ENCODE measurements around the gene CDYL2. TPM values are rescaled to one million over a fixed set of nuclear protein-coding genes. Genes with fewer than 3 reads are reported as not detected.

The CDYL2 gene
- total and polyA plus RNA-seq, 4 donors = 0.84 to 4.1 (median 2.3) TPM

DNA sequence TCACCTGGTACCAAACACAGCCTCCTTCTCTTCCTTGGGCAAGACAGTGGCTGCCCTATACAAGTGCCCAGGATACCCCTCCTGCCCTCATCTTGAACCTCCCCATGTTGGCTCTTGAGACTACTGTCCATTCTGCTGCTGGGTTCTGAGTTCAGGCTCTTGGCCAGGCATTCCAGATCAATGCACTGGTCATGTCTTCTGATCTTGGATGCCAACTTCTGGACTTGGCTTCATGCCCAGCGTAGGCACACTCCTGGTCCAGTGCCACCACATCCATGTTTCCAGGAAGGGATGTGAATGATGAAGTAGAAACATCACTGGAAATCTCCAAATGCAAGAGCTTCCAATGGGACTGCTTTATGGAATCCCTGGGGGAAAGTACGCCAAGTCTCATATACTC, 212.1 kb downstream of the CDYL2 start:
- Histone ChIP-seq H3K9me3 (ENCODE audit: control insufficient read depth in 4 of 4, low read length in 3 of 4) (no peaks in the 10 kb centered on the region), H3K4me3 (ENCODE audit: low read depth in 1 of 3, low read length in 3 of 3) (no peak overlapping the region), H3K27me3 (ENCODE audit: control insufficient read depth in 4 of 4, insufficient read depth in 4 of 4, low read length in 3 of 4) (no peaks in the 10 kb centered on the region), H3K4me1 (ENCODE audit: control insufficient read depth in 4 of 4, insufficient read depth in 4 of 4, low read length in 3 of 4) (no peaks in the 10 kb centered on the region), H3K9ac (ENCODE audit: low read depth in 1 of 2, low read length in 2 of 2) (no peak overlapping the region), H3K27ac (ENCODE audit: low read depth in 1 of 2, low read length in 2 of 2) (no peak overlapping the region), H3K36me3 (ENCODE audit: control insufficient read depth in 4 of 4, insufficient read depth in 3 of 4, low read depth in 1 of 4, low read length in 3 of 4) (no peaks in the 10 kb centered on the region)
- no peak for DNase-seq (ENCODE audit: low spot score)
- WGBS = 69% methylated on average over 2 of the region's 2 CpGs
- TF ChIP-seq SP1 (IDR thresholded peaks at IDR 0.05) (no peak), RAD21 (IDR thresholded peaks at IDR 0.05) (peak in 1 of 2 donors; percentile 14), HNF4A (conservative IDR thresholded peaks at IDR 0.05) (peak; percentile 13 to 26)

DNA sequence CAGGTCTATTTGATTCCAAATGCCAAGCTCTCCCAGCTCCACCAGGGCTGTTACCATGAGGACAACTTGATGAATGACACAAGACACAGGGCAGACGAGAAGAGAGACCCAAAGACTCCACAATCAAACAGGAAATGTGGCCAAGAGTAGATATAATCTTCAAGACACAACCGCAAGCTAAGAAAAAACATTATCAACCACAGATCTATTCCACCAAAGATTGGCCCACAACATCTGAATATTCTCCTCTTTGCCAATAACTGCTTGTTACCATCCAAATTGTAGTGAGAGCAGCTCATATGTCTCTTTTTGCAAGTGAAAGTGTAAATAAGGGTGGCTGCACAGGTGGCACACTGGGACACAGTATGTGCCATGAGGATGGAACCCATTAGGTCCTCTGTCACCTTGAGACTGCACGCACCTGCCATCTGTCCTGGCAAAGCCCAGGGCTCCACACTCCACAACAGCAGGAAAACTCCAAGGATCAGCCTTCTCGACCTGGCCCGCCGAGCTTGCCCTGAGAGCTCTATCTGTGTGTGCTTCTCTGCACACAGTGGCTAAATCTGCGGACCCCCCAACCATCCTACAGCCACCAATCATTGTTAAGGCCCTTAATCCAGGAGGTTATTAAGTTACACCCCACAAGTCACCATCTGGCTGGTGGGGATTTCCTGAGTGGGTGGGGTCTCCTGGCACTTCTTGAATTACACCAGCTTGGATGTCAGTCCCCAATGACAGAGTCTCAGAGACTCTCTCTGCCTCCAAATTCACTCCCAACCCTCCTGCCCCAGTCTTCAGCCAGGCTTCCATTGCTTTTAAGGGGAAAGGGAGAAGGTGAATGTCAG, 213.1 kb downstream of the CDYL2 start:
- 83% methylated on average over 7 of the region's 7 CpGs for WGBS
- Histone ChIP-seq H3K9ac (ENCODE audit: low read depth in 1 of 2, low read length in 2 of 2) (no peak overlapping the region), H3K27me3 (ENCODE audit: control insufficient read depth in 4 of 4, insufficient read depth in 4 of 4, low read length in 3 of 4) (no peaks in the 10 kb centered on the region), H3K4me3 (ENCODE audit: low read depth in 1 of 3, low read length in 3 of 3) (no peak overlapping the region), H3K36me3 (ENCODE audit: control insufficient read depth in 4 of 4, insufficient read depth in 3 of 4, low read depth in 1 of 4, low read length in 3 of 4) (no peaks in the 10 kb centered on the region), H3K4me1 (ENCODE audit: control insufficient read depth in 4 of 4, insufficient read depth in 4 of 4, low read length in 3 of 4) (no peaks in the 10 kb centered on the region), H3K9me3 (ENCODE audit: control insufficient read depth in 4 of 4, low read length in 3 of 4) (no peaks in the 10 kb centered on the region), H3K27ac (ENCODE audit: low read depth in 1 of 2, low read length in 2 of 2) (no peak overlapping the region)
- DNase-seq (ENCODE audit: low spot score) = no peak
- TF ChIP-seq, protein P1, sequence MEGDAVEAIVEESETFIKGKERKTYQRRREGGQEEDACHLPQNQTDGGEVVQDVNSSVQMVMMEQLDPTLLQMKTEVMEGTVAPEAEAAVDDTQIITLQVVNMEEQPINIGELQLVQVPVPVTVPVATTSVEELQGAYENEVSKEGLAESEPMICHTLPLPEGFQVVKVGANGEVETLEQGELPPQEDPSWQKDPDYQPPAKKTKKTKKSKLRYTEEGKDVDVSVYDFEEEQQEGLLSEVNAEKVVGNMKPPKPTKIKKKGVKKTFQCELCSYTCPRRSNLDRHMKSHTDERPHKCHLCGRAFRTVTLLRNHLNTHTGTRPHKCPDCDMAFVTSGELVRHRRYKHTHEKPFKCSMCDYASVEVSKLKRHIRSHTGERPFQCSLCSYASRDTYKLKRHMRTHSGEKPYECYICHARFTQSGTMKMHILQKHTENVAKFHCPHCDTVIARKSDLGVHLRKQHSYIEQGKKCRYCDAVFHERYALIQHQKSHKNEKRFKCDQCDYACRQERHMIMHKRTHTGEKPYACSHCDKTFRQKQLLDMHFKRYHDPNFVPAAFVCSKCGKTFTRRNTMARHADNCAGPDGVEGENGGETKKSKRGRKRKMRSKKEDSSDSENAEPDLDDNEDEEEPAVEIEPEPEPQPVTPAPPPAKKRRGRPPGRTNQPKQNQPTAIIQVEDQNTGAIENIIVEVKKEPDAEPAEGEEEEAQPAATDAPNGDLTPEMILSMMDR (IDR thresholded peaks at IDR 0.05; ENCODE audit: low read depth, low read length, missing input control) = no peak
- TF ChIP-seq JUND (IDR thresholded peaks at IDR 0.05) (no peak), TAF1 (conservative IDR thresholded peaks at IDR 0.05) (no peak), FOXA2 (IDR thresholded peaks at IDR 0.05) (no peak), YY1 (IDR thresholded peaks at IDR 0.05) (no peak)
- TF ChIP-seq, protein P2, sequence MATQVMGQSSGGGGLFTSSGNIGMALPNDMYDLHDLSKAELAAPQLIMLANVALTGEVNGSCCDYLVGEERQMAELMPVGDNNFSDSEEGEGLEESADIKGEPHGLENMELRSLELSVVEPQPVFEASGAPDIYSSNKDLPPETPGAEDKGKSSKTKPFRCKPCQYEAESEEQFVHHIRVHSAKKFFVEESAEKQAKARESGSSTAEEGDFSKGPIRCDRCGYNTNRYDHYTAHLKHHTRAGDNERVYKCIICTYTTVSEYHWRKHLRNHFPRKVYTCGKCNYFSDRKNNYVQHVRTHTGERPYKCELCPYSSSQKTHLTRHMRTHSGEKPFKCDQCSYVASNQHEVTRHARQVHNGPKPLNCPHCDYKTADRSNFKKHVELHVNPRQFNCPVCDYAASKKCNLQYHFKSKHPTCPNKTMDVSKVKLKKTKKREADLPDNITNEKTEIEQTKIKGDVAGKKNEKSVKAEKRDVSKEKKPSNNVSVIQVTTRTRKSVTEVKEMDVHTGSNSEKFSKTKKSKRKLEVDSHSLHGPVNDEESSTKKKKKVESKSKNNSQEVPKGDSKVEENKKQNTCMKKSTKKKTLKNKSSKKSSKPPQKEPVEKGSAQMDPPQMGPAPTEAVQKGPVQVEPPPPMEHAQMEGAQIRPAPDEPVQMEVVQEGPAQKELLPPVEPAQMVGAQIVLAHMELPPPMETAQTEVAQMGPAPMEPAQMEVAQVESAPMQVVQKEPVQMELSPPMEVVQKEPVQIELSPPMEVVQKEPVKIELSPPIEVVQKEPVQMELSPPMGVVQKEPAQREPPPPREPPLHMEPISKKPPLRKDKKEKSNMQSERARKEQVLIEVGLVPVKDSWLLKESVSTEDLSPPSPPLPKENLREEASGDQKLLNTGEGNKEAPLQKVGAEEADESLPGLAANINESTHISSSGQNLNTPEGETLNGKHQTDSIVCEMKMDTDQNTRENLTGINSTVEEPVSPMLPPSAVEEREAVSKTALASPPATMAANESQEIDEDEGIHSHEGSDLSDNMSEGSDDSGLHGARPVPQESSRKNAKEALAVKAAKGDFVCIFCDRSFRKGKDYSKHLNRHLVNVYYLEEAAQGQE (IDR thresholded peaks at IDR 0.05) = no peak

DNA sequence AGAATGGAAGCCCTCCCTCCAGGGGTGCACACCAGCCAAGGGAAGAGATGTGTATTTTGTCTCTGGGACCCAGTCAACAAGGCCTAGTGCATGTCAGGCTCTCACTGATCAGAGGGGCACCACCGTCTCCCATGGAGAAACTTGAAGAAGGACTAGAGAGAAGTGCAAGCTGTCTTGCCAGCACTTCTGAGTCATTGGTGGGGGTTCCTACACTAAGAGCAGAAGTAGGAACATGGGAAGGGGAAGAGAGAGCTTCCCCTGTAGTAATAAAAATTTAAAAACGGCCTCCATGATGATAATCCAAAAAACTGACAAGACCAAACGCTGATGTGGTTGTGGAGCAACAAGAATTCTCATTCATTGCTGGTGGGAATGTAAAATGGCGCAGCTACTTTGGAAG, 217.3 kb downstream of the CDYL2 start:
- 81% methylated on average over 4 of the region's 4 CpGs for WGBS
- Histone ChIP-seq H3K4me1 (ENCODE audit: control insufficient read depth in 4 of 4, insufficient read depth in 4 of 4, low read length in 3 of 4) (no peaks in the 10 kb centered on the region), H3K27me3 (ENCODE audit: control insufficient read depth in 4 of 4, insufficient read depth in 4 of 4, low read length in 3 of 4) (no peaks in the 10 kb centered on the region), H3K27ac (ENCODE audit: low read depth in 1 of 2, low read length in 2 of 2) (no peak overlapping the region), H3K36me3 (ENCODE audit: control insufficient read depth in 4 of 4, insufficient read depth in 3 of 4, low read depth in 1 of 4, low read length in 3 of 4) (no peaks in the 10 kb centered on the region), H3K4me3 (ENCODE audit: low read depth in 1 of 3, low read length in 3 of 3) (no peak overlapping the region), H3K9me3 (ENCODE audit: control insufficient read depth in 4 of 4, low read length in 3 of 4) (no peaks in the 10 kb centered on the region), H3K9ac (ENCODE audit: low read depth in 1 of 2, low read length in 2 of 2) (no peak overlapping the region)
- TF ChIP-seq FOXA2 (IDR thresholded peaks at IDR 0.05) = no peak
- DNase-seq (ENCODE audit: low spot score) = no peak

Data from liver (tissue), 9 donors.